Testis (tissue), 3 donors: ENCODE measurements around the gene PRRX1. TPM values are rescaled to one million over a fixed set of nuclear protein-coding genes. Genes with fewer than 3 reads are reported as not detected.

ENCODE experiments used
- DNase-seq: peaks from one replicate; pipeline ENCODE4 v3.0.0-alpha.2; 2019
- H3K27ac ChIP-seq, 2 donors: fragments of 200-600 bp; sonication (generic); one replicate each; pipeline ENCODE4 v1.5.1; 2019
- H3K27me3 ChIP-seq: fragments of 200-600 bp; sonication (generic); one replicate; pipeline ENCODE4 v1.5.1; 2019
- H3K36me3 ChIP-seq: fragments of 200-600 bp; sonication (generic); one replicate; pipeline ENCODE4 v1.5.1; 2017; ENCODE audit warnings: low read depth; ENCODE audit errors: missing control alignments
- H3K4me1 ChIP-seq: fragments of 200-600 bp; sonication (generic); one replicate; pipeline ENCODE4 v1.5.1; 2019
- H3K4me3 ChIP-seq, 2 donors: fragments of 200-600 bp; sonication (generic); one replicate each; pipeline ENCODE4 v1.5.1; 2017 to 2019
- H3K9me3 ChIP-seq: fragments of 200-600 bp; sonication (generic); one replicate; pipeline ENCODE4 v1.5.1; 2017
- POLR2A ChIP-seq: fragments of 450-650 bp; IDR thresholded peaks from one replicate; pipeline ENCODE4 v1.6.1; 2017; ENCODE audit warnings: antibody characterized with exemption, mild to moderate bottlenecking, moderate library complexity
- WGBS, 2 donors: methylation state at CpG; one replicate each; pipeline ENCODE4 v1.1.5; 2018; 5-methylcytosine and 5-hydroxymethylcytosine counted together
- intact Hi-C: fragments of 100-400 bp; cut with DNase I; formaldehyde crosslinking; loops from one replicate; pipeline ENCODE4 v1.15.1; 2023; ENCODE audit warnings: low total_unique reads
- polyA plus RNA-seq: library from polyadenylated mRNA; stranded (reverse); fragments of 350-450 nt; fragmentation: Illumina TruSeq; extraction: RNeasy Lipid Tissue Mini Kit (QIAGEN cat#74804); gene quantifications from one replicate; pipeline ENCODE4 v1.2.3, GENCODE V29; 2014; ENCODE audit warnings: low read depth, low replicate concordance; ENCODE audit not compliant: insufficient read depth
- total RNA-seq, 2 donors: library from RNA; depleted of rRNA; stranded (reverse); fragments of >200 nt; gene quantifications; one replicate each; pipeline ENCODE4 v1.2.3, GENCODE V29; 2016
- TF ChIP-seq, protein P1 (sequence below), 3 experiments: fragments of 450-650 bp in 2 of 3; fragments of 200-600 bp in 1 of 3; sonication (generic) in 1 of 3; IDR thresholded peaks; one replicate each; pipeline ENCODE4 v1.5.1; 2016 to 2019; ENCODE audit warnings: antibody characterized with exemption in 3 of 3, mild to moderate bottlenecking in 2 of 3, moderate library complexity in 1 of 3

The PRRX1 gene
- total and polyA plus RNA-seq, 3 donors from 2014 or later: 26.3 to 74.8 (median 28.5) TPM

DNA sequence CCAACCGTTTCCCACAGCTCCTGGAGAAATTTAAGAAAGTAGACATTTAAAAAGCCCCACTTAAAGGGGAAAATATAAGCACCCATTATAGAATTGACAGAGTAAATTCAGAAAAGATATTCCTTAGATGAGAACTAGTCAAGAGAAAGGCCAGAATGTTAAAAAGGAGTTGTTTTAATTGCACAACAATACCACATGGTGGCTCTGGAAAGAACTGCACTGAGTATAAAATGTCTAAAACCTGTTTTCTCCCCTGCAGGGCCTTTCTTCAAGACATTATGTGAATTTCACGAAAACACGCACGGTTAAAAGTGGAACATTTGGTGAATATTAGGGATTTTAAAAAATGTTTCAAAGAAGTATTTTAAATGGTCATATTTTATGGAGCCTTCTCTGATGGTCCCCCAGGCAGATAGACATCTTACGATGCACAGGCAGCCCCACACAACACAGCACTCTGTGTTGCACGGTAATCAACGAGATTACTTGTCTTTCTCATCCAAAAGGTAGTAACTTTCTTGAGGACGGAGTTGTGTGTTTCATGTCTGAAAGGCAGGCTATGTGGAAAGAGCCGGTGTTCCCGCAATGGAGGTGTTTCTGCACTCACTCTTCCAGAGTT lies 101.9 kb downstream of the PRRX1 start:
- TF ChIP-seq POLR2A: no peak
- TF ChIP-seq, protein P1, sequence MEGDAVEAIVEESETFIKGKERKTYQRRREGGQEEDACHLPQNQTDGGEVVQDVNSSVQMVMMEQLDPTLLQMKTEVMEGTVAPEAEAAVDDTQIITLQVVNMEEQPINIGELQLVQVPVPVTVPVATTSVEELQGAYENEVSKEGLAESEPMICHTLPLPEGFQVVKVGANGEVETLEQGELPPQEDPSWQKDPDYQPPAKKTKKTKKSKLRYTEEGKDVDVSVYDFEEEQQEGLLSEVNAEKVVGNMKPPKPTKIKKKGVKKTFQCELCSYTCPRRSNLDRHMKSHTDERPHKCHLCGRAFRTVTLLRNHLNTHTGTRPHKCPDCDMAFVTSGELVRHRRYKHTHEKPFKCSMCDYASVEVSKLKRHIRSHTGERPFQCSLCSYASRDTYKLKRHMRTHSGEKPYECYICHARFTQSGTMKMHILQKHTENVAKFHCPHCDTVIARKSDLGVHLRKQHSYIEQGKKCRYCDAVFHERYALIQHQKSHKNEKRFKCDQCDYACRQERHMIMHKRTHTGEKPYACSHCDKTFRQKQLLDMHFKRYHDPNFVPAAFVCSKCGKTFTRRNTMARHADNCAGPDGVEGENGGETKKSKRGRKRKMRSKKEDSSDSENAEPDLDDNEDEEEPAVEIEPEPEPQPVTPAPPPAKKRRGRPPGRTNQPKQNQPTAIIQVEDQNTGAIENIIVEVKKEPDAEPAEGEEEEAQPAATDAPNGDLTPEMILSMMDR (IDR thresholded peaks at IDR 0.05): peak; percentile 44 to 62 (median 53)
- Histone ChIP-seq H3K4me3 (no peak overlapping the region), H3K27ac (no peak overlapping the region), H3K36me3 (no peaks in the 10 kb centered on the region), H3K4me1 (no peaks in the 10 kb centered on the region), H3K9me3 (no peaks in the 10 kb centered on the region), H3K27me3 (no peaks in the 10 kb centered on the region)
- DNase-seq: no peak
- 70 to 72% methylated on average over 10 of the region's 10 CpGs for WGBS, 2 donors
- intact Hi-C loops: no loop called here

DNA sequence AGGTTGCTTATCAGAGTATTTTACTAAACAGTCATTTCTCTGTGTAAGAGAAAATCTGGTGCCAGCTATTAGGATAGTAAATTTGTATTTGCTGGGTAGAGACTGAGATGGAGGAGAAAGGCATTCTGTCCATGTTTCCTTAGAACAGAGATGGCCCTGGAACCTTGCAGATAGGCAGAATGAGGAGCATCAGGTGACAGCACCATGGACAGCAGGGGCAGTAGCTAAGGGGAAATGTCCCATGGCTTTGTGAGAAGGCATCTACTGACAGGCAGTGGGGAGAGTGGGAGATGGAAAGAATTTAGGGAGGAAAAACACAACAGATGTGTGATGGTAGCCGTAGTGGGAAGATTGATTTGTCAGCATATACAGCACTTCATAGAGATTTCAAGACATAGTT lies 105.0 kb downstream of the PRRX1 start:
- Histone ChIP-seq H3K27me3 (no peaks in the 10 kb centered on the region), H3K4me1 (no peaks in the 10 kb centered on the region), H3K27ac (no peak overlapping the region), H3K9me3 (no peaks in the 10 kb centered on the region), H3K4me3 (no peak overlapping the region), H3K36me3 (no peaks in the 10 kb centered on the region)
- 89 to 94% methylated on average over 1 of the region's 1 CpG for WGBS, 2 donors
- intact Hi-C loops: no loop called here
- no peak for TF ChIP-seq POLR2A
- TF ChIP-seq, protein P1 (IDR thresholded peaks at IDR 0.05): no peak
- DNase-seq: no peak

DNA sequence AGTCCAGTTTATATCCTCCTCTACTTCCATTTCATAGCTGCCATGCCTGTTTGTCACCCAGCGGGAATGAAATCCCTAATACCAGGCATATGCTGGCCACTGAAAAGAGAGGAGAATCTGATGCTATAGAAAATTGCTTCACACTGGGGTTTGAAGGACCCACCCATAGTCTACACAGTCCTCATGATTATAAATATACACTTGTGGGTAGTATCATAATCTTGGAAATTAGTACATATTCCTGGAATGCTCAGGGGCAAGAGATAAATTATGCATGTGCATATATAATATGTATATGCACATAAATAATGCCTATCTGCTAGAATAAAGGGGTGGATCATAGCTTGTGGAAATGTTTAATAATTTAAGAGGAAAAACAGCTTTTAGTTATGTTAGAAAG lies 105.8 kb downstream of the PRRX1 start:
- Histone ChIP-seq H3K27ac (no peak overlapping the region), H3K4me1 (no peaks in the 10 kb centered on the region), H3K4me3 (no peak overlapping the region), H3K27me3 (no peaks in the 10 kb centered on the region), H3K9me3 (no peaks in the 10 kb centered on the region), H3K36me3 (no peaks in the 10 kb centered on the region)
- no peak for TF ChIP-seq POLR2A
- TF ChIP-seq, protein P1 (IDR thresholded peaks at IDR 0.05): no peak
- no peak for DNase-seq
- intact Hi-C loops: no loop called here
- WGBS, 2 donors: 92 to 94% methylated on average over 1 of the region's 1 CpG

DNA sequence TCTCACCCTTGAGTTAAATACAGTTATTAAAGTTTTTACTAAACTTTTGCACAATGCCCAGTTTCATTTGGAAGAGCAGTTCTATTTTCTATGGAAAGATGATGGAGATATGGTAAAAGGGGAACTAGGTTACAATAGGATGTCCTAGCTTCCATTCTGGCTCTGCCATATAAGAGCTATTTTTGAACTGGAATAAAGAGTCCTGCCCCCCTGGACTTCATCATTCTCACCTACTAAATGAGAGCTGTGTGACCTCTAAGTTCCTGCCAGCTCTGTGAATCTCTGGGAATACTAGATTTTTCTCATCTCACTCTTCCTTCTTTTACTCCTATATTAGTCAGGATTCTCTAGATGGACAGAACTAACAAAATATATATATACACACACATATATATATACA lies 106.3 kb downstream of the PRRX1 start:
- Histone ChIP-seq H3K27ac (no peak overlapping the region), H3K9me3 (no peaks in the 10 kb centered on the region), H3K4me3 (no peak overlapping the region), H3K27me3 (no peaks in the 10 kb centered on the region), H3K4me1 (no peaks in the 10 kb centered on the region), H3K36me3 (no peaks in the 10 kb centered on the region)
- DNase-seq: no peak
- TF ChIP-seq, protein P1 (IDR thresholded peaks at IDR 0.05): no peak
- no peak for TF ChIP-seq POLR2A
- intact Hi-C loops: no loop called here

DNA sequence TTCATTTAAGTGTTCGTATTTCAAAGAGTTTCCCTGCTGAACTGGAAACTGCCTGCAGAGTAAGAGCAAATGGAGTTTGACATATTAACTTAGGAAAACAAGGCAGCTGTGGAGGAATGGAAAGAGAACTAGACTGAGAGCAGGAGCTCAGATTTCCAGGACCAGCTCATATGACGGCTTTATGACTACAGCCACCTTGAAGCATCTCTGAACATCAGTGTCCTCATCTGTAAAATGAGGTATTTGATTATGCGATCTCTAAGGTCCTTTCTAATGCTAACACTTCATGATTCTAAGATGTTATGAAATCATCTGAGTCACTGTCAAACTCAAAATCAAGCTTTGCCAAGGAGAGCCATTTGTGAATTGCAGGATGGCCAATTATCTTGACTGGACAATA lies 112.3 kb downstream of the PRRX1 start:
- TF ChIP-seq, protein P1 (IDR thresholded peaks at IDR 0.05): no peak
- TF ChIP-seq POLR2A: no peak
- no peak overlapping the region for H3K4me3 ChIP-seq
- intact Hi-C loops: no loop called here
- no peaks in the 10 kb centered on the region for H3K4me1 ChIP-seq
- H3K9me3 ChIP-seq: no peaks in the 10 kb centered on the region
- no peak for DNase-seq
- H3K27ac ChIP-seq: no peak overlapping the region
- 87 to 88% methylated on average over 3 of the region's 3 CpGs for WGBS, 2 donors
- no peaks in the 10 kb centered on the region for H3K27me3 ChIP-seq
- no peaks in the 10 kb centered on the region for H3K36me3 ChIP-seq
